ENCODE measurements around the gene RABGAP1L. TPM values are rescaled to one million over a fixed set of nuclear protein-coding genes. Genes with fewer than 3 reads are reported as not detected.

The RABGAP1L gene
- total RNA-seq, 1 experiment from 2014 or later = 57.4 TPM

- no peaks in the 10 kb centered on the region for H3K27me3 ChIP-seq (ENCODE audit: insufficient read depth, low read depth)
- CTCF ChIA-PET = no interaction called here
- no peaks in the 10 kb centered on the region for H3K9me3 ChIP-seq (ENCODE audit: insufficient read depth, low read depth)
- no peaks in the 10 kb centered on the region for H3K4me1 ChIP-seq (replicated peaks; ENCODE audit: insufficient read depth)
- H3K4me2 ChIP-seq = no peak overlapping the region
- H3F3A ChIP-seq (ENCODE audit: insufficient read depth, low read depth) = no peaks in the 10 kb centered on the region
- no peaks in the 10 kb centered on the region for H3K9me2 ChIP-seq (ENCODE audit: insufficient read depth)
- H2AFZ ChIP-seq = no peak overlapping the region
- H3K27ac ChIP-seq = no peak overlapping the region
- no peak for DNase-seq
- no peaks in the 10 kb centered on the region for H3K79me2 ChIP-seq (ENCODE audit: low read depth)
- BruUV-seq (replicated peaks) = no TSS peak
- H4K20me1 ChIP-seq (ENCODE audit: insufficient read depth) = no peaks in the 10 kb centered on the region
- TF ChIP-seq CTCF (conservative IDR thresholded peaks at IDR 0.05) = no peak
- no peak for TF ChIP-seq EZH2 (IDR thresholded peaks at IDR 0.05; ENCODE audit: low read depth)
- POLR2A ChIA-PET (ENCODE audit: unreplicated experiment) = no interaction called here
- intact Hi-C loops (cut with micrococcal nuclease; ENCODE audit: unreplicated experiment) = no loop called here
- no peak overlapping the region for H3K4me3 ChIP-seq
- no peaks in the 10 kb centered on the region for H3K36me3 ChIP-seq (ENCODE audit: low read depth)
Observed at GRCh38 chr1:174911606-174912005, 752.3 kb downstream of the RABGAP1L start.

GRCh38 chr1:174912264-174912663 is 752.9 kb downstream of the RABGAP1L start:
- H3K27ac ChIP-seq = no peak overlapping the region
- DNase-seq = no peak
- H3K79me2 ChIP-seq (ENCODE audit: low read depth) = no peaks in the 10 kb centered on the region
- CTCF ChIA-PET = no interaction called here
- no peaks in the 10 kb centered on the region for H3K27me3 ChIP-seq (ENCODE audit: insufficient read depth, low read depth)
- intact Hi-C loops (cut with micrococcal nuclease; ENCODE audit: unreplicated experiment) = no loop called here
- BruUV-seq (replicated peaks) = no TSS peak
- H3K36me3 ChIP-seq (ENCODE audit: low read depth) = no peaks in the 10 kb centered on the region
- no peaks in the 10 kb centered on the region for H4K20me1 ChIP-seq (ENCODE audit: insufficient read depth)
- no peaks in the 10 kb centered on the region for H3K9me3 ChIP-seq (ENCODE audit: insufficient read depth, low read depth)
- no peak overlapping the region for H2AFZ ChIP-seq
- no peak overlapping the region for H3K4me3 ChIP-seq
- POLR2A ChIA-PET (ENCODE audit: unreplicated experiment) = no interaction called here
- H3K9me2 ChIP-seq (ENCODE audit: insufficient read depth) = no peaks in the 10 kb centered on the region
- H3K4me1 ChIP-seq (replicated peaks; ENCODE audit: insufficient read depth) = no peaks in the 10 kb centered on the region
- TF ChIP-seq CTCF (conservative IDR thresholded peaks at IDR 0.05) (no peak), EZH2 (IDR thresholded peaks at IDR 0.05; ENCODE audit: low read depth) (no peak)
- H3K4me2 ChIP-seq = no peak overlapping the region
- no peaks in the 10 kb centered on the region for H3F3A ChIP-seq (ENCODE audit: insufficient read depth, low read depth)

DNA sequence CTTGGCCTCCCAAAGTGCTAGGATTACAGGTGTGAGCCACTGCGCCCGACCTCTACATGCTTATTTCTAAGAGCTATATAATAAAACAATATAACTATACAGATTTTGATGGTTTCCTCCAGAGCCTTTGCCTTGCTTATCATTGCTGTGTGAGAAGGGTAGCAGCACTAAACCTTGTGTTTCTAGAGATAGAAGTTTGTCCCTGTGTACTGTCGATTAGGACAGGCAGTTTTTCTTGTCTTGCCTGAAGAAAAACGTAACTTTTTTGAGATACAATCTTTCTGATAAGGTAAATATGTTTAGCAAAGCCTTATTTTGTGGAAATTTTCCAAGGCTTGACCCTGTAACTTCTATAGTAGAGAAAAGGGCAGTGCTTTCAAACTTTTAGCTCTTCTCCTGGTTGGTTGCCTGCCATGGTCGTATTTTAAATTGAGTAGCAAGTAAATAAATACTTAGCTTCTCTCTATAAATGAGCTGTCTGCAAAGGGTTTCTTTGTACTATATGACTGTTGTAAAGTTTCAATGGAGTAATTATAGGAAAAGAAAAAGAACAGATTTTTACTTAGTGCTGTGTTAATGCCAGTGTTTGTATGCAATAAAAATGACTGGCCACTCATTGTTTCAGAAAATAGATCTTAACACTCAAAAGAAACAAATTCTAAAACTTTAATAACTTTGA is 754.0 kb downstream of the RABGAP1L start:
- no TSS peak for BruUV-seq (replicated peaks)
- TF ChIP-seq CTCF (conservative IDR thresholded peaks at IDR 0.05) = no peak
- TF ChIP-seq EZH2 (IDR thresholded peaks at IDR 0.05; ENCODE audit: low read depth) = no peak
- CTCF ChIA-PET = no interaction called here
- Histone ChIP-seq H4K20me1 (ENCODE audit: insufficient read depth) (no peaks in the 10 kb centered on the region), H3K79me2 (ENCODE audit: low read depth) (no peaks in the 10 kb centered on the region), H3K36me3 (ENCODE audit: low read depth) (no peaks in the 10 kb centered on the region), H3K9me3 (ENCODE audit: insufficient read depth, low read depth) (no peaks in the 10 kb centered on the region), H3F3A (ENCODE audit: insufficient read depth, low read depth) (no peaks in the 10 kb centered on the region), H3K4me3 (no peak overlapping the region), H2AFZ (no peak overlapping the region), H3K27me3 (ENCODE audit: insufficient read depth, low read depth) (no peaks in the 10 kb centered on the region), H3K4me2 (no peak overlapping the region), H3K9me2 (ENCODE audit: insufficient read depth) (no peaks in the 10 kb centered on the region), H3K27ac (no peak overlapping the region), H3K4me1 (replicated peaks; ENCODE audit: insufficient read depth) (no peaks in the 10 kb centered on the region)
- no peak for DNase-seq
- intact Hi-C loops (cut with micrococcal nuclease; ENCODE audit: unreplicated experiment) = no loop called here
- POLR2A ChIA-PET (ENCODE audit: unreplicated experiment) = no interaction called here
